Measurements from ENCODE around the gene ZNF256. TPM values are rescaled to one million over a fixed set of nuclear protein-coding genes. Genes with fewer than 3 reads are reported as not detected.
"Not testable (repeated sequence)": the region's sequence is repeated elsewhere in the genome, so short reads cannot be mapped to it uniquely, and the experiment has no call there.

The ZNF256 gene
- total RNA-seq = 19.6 TPM

DNA sequence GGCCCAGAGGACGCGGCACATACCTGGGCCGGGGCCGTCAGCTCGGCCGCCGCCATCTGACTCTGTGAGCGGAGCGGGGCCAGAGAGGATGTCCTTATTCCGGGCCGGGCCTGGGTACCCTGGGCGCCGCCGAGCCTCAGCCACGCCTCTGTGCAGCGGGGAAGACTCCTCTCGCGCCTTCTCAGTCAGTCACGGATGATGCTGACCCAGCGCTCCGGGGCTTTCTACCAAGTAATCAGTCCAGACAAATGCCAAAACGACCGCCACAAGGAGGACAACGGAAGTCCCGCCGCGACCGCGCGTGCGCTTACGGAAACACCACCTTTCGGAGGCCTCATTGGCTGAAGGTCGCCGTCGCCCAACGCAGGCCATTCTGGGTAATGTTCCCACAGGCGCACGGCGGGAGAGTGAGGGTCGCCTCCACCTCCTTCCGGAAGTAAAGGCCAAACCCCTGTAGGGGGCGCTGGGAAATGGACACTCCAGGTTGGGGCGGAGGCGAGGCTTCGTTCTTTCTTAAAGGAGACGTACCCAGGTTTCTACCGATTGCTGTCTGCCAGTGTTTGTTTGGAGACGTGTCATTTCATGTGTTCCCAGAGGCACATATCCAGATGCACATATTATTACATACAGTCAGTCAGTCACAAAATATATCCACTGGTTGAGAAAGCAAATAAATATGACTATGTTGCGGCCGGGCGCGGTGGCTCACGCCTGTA is at the start of gene ZNF256:
TSS of gene ZNF256 (minus strand) at position 288 of the 716 bp plus-strand sequence. CDS start at position 56, 232 bp downstream.
- peak; percentile 91 to 96 for DNase-seq (ENCODE audit: low spot score in 2 of 2)
- FAIRE-seq = no peak

DNA sequence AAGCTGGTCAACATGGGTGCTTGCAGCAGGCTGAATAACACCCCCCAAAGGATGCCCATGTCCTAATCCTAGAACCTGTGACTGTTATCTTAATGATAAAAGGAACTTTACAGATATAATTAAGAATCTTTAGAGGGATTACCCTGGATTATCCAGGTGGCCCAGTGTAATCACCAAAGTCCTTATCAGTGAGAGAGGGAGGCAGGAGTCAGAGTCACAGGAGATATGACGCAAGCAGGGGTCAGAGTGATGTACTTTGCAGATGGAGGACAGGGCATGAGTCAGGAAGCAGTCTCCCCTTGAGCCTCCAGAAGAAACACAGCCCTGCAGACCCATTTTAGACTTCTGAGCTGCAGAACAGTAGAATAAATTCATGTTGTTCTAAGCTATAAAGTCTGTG is 45.3 kb upstream of the ZNF256 start:
- FAIRE-seq (no peak), DNase-seq (ENCODE audit: low spot score in 2 of 2) (no peak)

DNA sequence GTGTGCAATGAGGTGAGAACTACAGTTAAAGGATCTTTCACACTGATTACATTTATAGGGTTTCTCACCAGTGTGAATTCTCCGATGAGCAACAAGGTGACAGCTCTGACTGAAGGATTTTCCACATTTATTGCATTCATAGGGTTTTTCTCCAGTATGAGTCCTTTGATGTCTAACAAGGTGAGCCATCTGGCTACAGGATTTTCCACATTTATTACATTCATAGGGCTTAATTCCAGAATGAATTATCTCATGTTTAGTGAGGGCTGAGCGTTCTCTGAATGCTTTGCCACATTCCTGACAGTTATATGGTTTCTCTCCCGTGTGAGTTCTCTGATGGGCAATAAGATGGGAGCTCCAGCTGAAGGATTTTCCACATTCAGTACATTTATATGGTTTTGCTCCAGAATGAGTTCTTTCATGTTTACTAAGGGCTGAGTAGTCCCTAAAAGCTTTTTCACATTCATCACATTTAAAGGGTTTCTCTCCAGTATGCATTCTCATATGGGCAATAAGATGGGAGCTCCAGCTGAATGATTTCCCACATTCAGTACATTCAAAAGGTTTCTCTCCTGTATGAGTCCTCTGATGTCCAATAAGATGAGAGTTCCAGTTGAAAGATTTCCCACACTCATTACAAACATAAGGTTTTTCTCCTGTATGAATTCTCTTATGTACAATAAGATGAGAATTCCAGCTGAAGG is 31.2 kb upstream of the ZNF256 start:
- FAIRE-seq (no peak), DNase-seq (ENCODE audit: low spot score in 2 of 2) (no peak)

GRCh38 chr19:57974434-57974833 is 26.9 kb upstream of the ZNF256 start, which contains the start of gene C19orf18:
TSS of gene C19orf18 (minus strand) at chr19:57974534. CDS start at chr19:57974432, 102 bp downstream.
- no peak for FAIRE-seq

DNA sequence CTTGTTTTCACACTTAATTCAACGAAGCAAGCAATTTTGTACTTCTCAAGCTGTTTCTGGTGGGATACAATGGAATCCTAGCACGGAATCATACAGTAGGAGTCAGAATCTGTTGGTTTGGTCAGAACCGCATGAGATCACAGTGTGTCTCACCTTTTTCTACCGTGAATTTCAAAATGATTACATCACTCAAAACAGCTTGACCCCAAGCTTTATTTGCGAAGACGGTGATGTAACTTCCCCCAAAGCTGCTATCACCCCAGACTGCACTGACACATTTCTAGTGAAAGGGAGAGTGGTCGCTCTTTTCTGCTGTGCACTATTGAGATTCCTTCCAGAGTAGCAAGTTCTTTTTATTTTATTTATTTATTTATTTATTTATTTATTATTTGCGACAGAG is 17.3 kb upstream of the ZNF256 start:
- DNase-seq (ENCODE audit: low spot score in 2 of 2) = no peak
- no peak for FAIRE-seq

More at GRCh38 chr19:57974434-57974833, 26.9 kb upstream of the ZNF256 start, which contains the start of gene C19orf18:
- no peak for DNase-seq (ENCODE audit: low spot score in 2 of 2)

GRCh38 chr19:57961785-57962184 is 14.3 kb upstream of the ZNF256 start:
- FAIRE-seq (no peak), DNase-seq (ENCODE audit: low spot score in 2 of 2) (no peak)

GRCh38 chr19:57954996-57955395 is 7.5 kb upstream of the ZNF256 start:
- FAIRE-seq (no peak), DNase-seq (ENCODE audit: low spot score in 2 of 2) (no peak)

- no peak for FAIRE-seq
- DNase-seq (ENCODE audit: low spot score in 2 of 2) = no peak
Observed at GRCh38 chr19:57949702-57950101, 2.2 kb upstream of the ZNF256 start.

DNA sequence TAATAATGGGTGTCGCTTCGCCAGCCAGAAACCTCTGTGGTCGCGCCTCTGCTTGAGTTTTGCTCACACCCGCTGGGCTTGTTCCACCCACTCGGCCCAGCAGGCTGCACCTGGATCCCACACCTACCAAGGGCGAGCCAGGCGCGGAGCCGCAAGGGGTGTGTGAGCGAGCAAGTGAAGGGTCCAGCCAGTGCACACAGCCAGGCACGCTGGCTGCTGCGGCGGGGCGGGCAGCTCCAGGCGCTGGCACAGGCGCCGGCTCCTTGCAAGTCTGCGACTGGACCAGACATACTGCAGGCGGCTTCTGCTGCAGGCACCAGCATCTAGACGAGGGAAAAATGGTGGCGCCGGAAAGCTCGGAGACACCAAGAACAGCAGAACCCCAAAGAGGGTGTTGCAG is 1.8 kb upstream of the ZNF256 start:
- DNase-seq (ENCODE audit: low spot score in 2 of 2) (no peak), FAIRE-seq (no peak)

GRCh38 chr19:57947088-57947418 is 453 bp downstream of the ZNF256 start:
- FAIRE-seq (no peak), DNase-seq (ENCODE audit: low spot score in 2 of 2) (no peak)

DNA sequence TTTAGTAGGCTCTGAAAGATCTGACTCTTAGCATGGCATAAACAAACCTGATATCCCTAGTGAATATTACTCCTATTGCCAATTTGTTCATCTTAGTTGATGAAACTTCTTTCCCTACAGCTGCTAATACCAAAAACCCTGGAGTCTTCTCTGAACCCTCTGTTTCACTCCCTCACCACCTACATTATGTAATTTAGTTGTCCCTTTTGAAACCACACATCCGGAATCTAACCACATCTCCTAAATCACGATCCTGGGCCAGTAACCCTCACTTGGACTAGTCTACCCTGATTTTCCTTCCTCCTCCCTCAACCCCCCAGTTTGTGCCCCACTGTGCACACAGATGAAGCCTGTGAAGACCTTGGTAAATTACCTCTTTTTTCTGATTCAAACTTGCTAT is 1.2 kb downstream of the ZNF256 start:
- FAIRE-seq (no peak), DNase-seq (ENCODE audit: low spot score in 2 of 2) (no peak)

GRCh38 chr19:57941593-57941992 is 5.9 kb downstream of the ZNF256 start:
- DNase-seq (ENCODE audit: low spot score in 2 of 2) (no peak), FAIRE-seq (no peak)

DNA sequence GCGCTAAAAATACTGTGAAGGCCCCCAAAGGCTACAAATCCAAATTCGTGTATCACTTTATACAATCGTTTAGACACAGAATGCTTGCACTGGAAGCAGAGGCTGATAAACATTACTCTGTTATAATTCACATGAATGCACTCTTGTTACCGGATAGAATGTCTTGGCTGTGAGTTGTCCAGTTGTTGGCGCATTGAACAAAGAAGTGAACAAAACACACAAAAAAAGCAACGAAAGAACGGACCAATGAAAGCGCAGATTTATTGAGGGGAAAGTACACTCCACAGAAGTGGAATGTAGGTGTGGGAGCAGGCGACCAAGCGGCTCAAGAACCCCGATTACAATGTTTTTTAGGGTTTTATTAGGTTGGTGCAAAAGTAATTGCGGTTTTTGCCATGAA is 11.8 kb downstream of the ZNF256 start:
- FAIRE-seq = no peak

GRCh38 chr19:57934820-57935665 is 12.5 kb downstream of the ZNF256 start, which contains the start of gene ZNF418:
TSS of gene ZNF418 (minus strand) at chr19:57935402. CDS start at chr19:57933822, 1,580 bp downstream.
- DNase-seq (ENCODE audit: low spot score in 2 of 2) (peak; percentile 59 to 72), FAIRE-seq (no peak)

More for the DNA sequence above, 11.8 kb downstream of the ZNF256 start:
- DNase-seq (ENCODE audit: low spot score in 2 of 2) = no peak

DNA sequence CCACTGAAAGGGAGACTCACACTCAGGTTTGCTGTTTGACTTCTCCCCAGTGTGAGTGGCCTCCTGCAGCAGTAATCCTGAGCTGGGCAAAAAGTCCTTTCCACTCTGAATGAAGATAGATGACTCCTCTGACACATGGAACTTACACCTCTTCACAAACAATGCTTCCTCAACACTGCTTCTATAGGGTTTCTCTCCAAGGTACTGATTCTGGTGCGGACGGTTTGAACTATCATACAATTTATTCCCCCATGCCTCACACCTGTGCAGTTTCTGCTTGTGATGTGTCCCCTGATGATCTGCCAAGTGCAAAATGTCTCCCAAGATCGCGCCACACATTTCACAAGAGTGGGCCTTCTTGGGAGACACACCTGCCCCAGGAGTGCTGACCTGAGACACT is 19.9 kb downstream of the ZNF256 start:
- FAIRE-seq (no peak), DNase-seq (ENCODE audit: low spot score in 2 of 2) (no peak)

DNA sequence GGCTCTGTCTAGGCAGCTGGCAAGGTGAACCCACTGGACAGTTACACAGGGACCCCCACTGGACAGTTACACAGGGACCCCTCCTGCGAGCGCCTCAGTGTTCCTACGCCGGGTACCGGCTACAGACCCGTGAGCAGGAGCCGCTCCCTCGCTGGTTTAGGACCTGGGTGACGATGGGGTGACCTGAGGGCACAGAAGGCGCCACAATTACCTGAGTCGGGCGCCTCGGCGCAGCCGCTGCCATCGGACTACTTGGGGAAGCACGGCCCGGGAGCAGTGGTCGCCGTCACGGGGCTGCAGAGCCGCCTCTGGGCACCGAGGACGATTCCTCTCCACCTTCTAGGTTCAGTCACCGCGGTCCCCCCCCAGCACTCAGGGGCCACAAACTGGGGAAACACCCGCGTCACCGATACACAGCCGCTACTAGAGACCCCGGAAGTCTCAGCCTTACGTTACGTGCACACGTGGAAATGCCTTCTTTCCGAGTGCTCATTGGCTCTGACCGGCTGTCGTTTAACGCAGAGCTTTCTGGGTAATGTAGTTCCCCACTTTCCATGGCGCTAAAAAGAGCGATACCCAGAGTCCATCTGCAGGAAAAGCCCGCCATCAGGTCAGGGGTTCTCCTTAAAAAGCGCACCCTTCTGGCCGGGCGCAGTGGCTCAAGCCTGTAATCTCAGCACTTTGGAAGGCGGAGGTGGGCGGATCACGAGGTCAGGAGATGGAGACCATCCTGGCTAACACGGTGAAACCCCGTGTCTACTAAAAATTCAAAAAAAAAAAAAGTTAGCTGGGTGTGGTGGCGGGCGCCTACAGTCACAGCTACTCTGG is 31.1 kb downstream of the ZNF256 start, which contains the start of gene ZNF417:
TSS of gene ZNF417 (minus strand) at position 425 of the 828 bp plus-strand sequence. CDS start at position 244, 181 bp downstream.
- not testable (repeated sequence) for FAIRE-seq
- DNase-seq (ENCODE audit: low spot score in 2 of 2) = peak; percentile 69 to 89

DNA sequence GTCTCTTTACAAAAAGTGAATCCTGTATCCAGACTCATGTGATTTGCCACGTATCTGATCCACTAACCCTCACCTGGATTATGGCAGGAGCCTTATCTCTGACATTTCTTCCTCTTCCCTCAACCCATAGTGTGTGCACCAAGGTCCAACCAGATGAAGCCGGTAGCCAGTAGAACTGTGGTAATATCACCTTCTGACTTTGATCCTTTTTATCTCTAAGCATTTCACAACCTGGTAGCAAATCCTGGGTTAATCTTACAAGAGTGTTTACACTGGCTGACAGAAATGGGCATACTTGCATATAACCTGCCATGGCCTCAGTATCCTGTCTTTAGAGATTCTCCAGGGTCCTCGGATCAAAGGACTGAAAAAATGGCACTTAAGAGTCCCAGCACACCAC is 33.0 kb downstream of the ZNF256 start:
- DNase-seq (ENCODE audit: low spot score in 2 of 2) = no peak
- no peak for FAIRE-seq

GRCh38 chr19:57907394-57907793 is 40.1 kb downstream of the ZNF256 start:
- DNase-seq (ENCODE audit: low spot score in 2 of 2) (no peak), FAIRE-seq (no peak)

- FAIRE-seq (no peak), DNase-seq (ENCODE audit: low spot score in 2 of 2) (no peak)
Observed at GRCh38 chr19:57905258-57905657, 42.2 kb downstream of the ZNF256 start.

All from frontal cortex (tissue), 4 donors.